B cell (primary cell): ENCODE data around the gene ADAMTS2.

Experiments
- CTCF ChIP-seq: fragments of 200-600 bp; IDR thresholded peaks from one replicate; pipeline ENCODE4 v1.8.0; 2022; ENCODE audit warnings: antibody characterized with exemption, mild to moderate bottlenecking
- EZH2 ChIP-seq: IDR thresholded peaks from 2 replicates; pipeline ENCODE4 v1.6.1; 2012; ENCODE audit warnings: borderline replicate concordance, low read depth, mild to moderate bottlenecking, moderate library complexity, low read length; ENCODE audit not compliant: insufficient read depth, poor library complexity, severe bottlenecking

GRCh38 chr5:179154346-179154990 is 190.8 kb downstream of the ADAMTS2 start:
- TF ChIP-seq CTCF: no peak
- TF ChIP-seq EZH2: no peak
